ENCODE results near the gene CEPT1.

CEPT1 gene

GRCh38 chr1:111172463-111172862, 32.4 kb downstream of the CEPT1 start:
- no peaks in the 10 kb centered on the region for H3K36me3 ChIP-seq (ENCODE audit: control insufficient read depth, insufficient read depth, low read length)
- no peak overlapping the region for H3K27ac ChIP-seq (ENCODE audit: low read length)
- no peaks in the 10 kb centered on the region for H3K9me3 ChIP-seq (ENCODE audit: control insufficient read depth, insufficient read depth, low read length)
- no peaks in the 10 kb centered on the region for H3K4me1 ChIP-seq (ENCODE audit: control insufficient read depth, insufficient read depth, low read length)
- H3K4me3 ChIP-seq (ENCODE audit: low read length): no peak overlapping the region
- H3K27me3 ChIP-seq (ENCODE audit: control insufficient read depth, insufficient read depth, low read length): no peaks in the 10 kb centered on the region
- DNase-seq (ENCODE audit: low read depth, low spot score): no peak

- Histone ChIP-seq H3K36me3 (ENCODE audit: control insufficient read depth, insufficient read depth, low read length) (no peaks in the 10 kb centered on the region), H3K9me3 (ENCODE audit: control insufficient read depth, insufficient read depth, low read length) (no peaks in the 10 kb centered on the region), H3K27me3 (ENCODE audit: control insufficient read depth, insufficient read depth, low read length) (no peaks in the 10 kb centered on the region), H3K4me1 (ENCODE audit: control insufficient read depth, insufficient read depth, low read length) (no peaks in the 10 kb centered on the region), H3K4me3 (ENCODE audit: low read length) (no peak overlapping the region), H3K27ac (ENCODE audit: low read length) (no peak overlapping the region)
- no peak for DNase-seq (ENCODE audit: low read depth, low spot score)
Observed at GRCh38 chr1:111174070-111174469, 34.0 kb downstream of the CEPT1 start.

GRCh38 chr1:111175349-111175748, 35.3 kb downstream of the CEPT1 start:
- WGBS (ENCODE audit: insufficient coverage, insufficient read length): no CpG with 5 or more reads among the region's 3 CpGs
- no peaks in the 10 kb centered on the region for H3K9me3 ChIP-seq (ENCODE audit: control insufficient read depth, insufficient read depth, low read length)
- H3K27me3 ChIP-seq (ENCODE audit: control insufficient read depth, insufficient read depth, low read length): no peaks in the 10 kb centered on the region
- H3K4me1 ChIP-seq (ENCODE audit: control insufficient read depth, insufficient read depth, low read length): no peaks in the 10 kb centered on the region
- no peak overlapping the region for H3K27ac ChIP-seq (ENCODE audit: low read length)
- DNase-seq (ENCODE audit: low read depth, low spot score): no peak
- no peak overlapping the region for H3K4me3 ChIP-seq (ENCODE audit: low read length)
- no peaks in the 10 kb centered on the region for H3K36me3 ChIP-seq (ENCODE audit: control insufficient read depth, insufficient read depth, low read length)

DNA sequence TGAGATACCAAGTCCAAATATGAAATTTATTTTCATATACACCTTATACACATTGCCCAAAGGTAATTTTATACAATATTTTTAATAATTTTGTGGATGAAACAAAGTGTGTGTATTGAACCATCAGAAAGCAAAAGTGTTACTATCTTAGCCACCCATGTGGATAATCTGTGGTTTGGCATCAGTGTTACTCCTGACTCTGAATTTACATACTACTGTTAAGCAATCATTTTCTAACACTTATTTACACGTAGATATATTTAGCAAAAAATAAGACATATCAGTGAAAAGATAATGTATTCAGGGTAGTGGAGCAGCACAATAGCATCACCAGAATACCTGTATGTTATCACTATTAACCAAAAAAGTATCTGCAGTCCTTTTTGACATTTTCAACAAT, 36.7 kb downstream of the CEPT1 start:
- no CpG with 5 or more reads among the region's 1 CpG for WGBS (ENCODE audit: insufficient coverage, insufficient read length)
- no peaks in the 10 kb centered on the region for H3K36me3 ChIP-seq (ENCODE audit: control insufficient read depth, insufficient read depth, low read length)

DNA sequence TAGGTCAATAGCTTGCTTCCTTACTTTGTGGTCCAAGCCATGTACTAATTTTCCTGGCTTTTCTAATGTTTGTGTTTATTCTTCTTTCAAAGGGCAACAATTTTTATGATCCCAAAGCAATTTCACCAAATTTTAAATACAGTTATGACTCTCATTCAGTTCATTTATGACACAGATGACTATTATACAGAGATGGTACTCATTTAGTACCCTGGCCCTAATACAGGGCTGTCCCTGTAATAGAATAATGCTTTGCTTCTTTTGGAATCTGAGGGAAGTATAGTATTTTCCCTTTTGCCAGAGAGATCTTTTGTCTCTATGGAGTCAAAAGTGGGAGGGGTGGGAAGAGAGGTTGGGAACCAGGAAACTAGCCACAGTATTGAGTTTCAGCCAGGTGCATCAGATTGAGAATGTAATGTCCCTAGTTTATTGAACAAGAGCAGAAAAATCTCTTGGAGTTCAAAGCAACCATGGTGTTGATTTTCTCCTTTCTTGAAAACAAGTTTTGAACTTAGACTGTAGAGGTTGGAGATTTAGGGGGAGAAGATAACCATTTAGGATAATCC, 40.0 kb downstream of the CEPT1 start:
- Histone ChIP-seq H3K4me3 (ENCODE audit: low read length) (no peak overlapping the region), H3K4me1 (ENCODE audit: control insufficient read depth, insufficient read depth, low read length) (no peaks in the 10 kb centered on the region), H3K27me3 (ENCODE audit: control insufficient read depth, insufficient read depth, low read length) (no peaks in the 10 kb centered on the region), H3K27ac (ENCODE audit: low read length) (no peak overlapping the region), H3K9me3 (ENCODE audit: control insufficient read depth, insufficient read depth, low read length) (no peaks in the 10 kb centered on the region), H3K36me3 (ENCODE audit: control insufficient read depth, insufficient read depth, low read length) (no peaks in the 10 kb centered on the region)
- DNase-seq (ENCODE audit: low read depth, low spot score): no peak

More for the DNA sequence above, 36.7 kb downstream of the CEPT1 start:
- H3K4me3 ChIP-seq (ENCODE audit: low read length): no peak overlapping the region
- H3K9me3 ChIP-seq (ENCODE audit: control insufficient read depth, insufficient read depth, low read length): no peaks in the 10 kb centered on the region
- no peak for DNase-seq (ENCODE audit: low read depth, low spot score)
- H3K27me3 ChIP-seq (ENCODE audit: control insufficient read depth, insufficient read depth, low read length): no peaks in the 10 kb centered on the region
- no peak overlapping the region for H3K27ac ChIP-seq (ENCODE audit: low read length)
- no peaks in the 10 kb centered on the region for H3K4me1 ChIP-seq (ENCODE audit: control insufficient read depth, insufficient read depth, low read length)

GRCh38 chr1:111182052-111182451, 42.0 kb downstream of the CEPT1 start:
- Histone ChIP-seq H3K27ac (ENCODE audit: low read length) (no peak overlapping the region), H3K4me3 (ENCODE audit: low read length) (no peak overlapping the region), H3K27me3 (ENCODE audit: control insufficient read depth, insufficient read depth, low read length) (no peaks in the 10 kb centered on the region), H3K4me1 (ENCODE audit: control insufficient read depth, insufficient read depth, low read length) (no peaks in the 10 kb centered on the region), H3K36me3 (ENCODE audit: control insufficient read depth, insufficient read depth, low read length) (peaks cover 5% of the 10 kb centered on the region; the same call in 1 of the 2 replicates), H3K9me3 (ENCODE audit: control insufficient read depth, insufficient read depth, low read length) (no peaks in the 10 kb centered on the region)
- no peak for DNase-seq (ENCODE audit: low read depth, low spot score)
- 100% methylated on average over 1 of the region's 2 CpGs for whole genome bisulfite sequencing (ENCODE audit: insufficient coverage, insufficient read length)

DNA sequence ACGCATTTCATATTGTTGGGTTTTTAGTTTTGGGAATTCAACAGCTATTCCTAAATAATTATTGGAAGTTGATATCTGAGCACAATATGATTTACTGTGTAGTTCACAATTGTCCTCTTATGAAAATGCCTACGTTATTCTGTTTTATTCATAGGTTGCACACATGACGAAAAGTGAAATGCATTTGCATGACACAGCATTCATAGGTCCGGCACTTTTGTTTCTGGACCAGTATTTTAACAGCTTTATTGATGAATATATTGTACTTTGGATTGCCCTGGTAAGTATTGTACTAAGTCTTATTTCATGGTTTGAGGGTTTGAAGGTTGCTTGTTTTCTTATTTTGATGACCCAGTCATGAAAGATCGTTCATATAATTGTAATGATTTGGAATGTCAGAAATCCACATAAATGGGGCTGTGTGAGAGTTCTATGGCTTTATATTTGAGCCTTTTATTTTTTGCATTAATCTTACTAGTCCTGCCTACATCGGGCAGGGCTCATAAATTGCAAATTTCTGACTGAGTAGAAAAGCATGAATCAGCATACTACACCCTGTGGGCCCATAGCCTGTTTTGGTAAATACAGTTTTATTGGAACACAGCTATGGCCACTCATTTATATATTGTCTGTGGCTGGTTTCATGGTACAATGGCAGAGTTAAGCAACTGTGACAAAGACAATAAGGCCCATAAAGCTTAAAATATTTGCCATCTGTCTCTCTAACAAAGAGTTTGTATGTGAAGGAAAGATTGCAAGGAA, 43.5 kb downstream of the CEPT1 start:
- Histone ChIP-seq H3K36me3 (ENCODE audit: control insufficient read depth, insufficient read depth, low read length) (peaks cover 8% of the 10 kb centered on the region; the same call in 1 of the 2 replicates), H3K4me1 (ENCODE audit: control insufficient read depth, insufficient read depth, low read length) (no peaks in the 10 kb centered on the region)

GRCh38 chr1:111184663-111185062, 44.6 kb downstream of the CEPT1 start:
- no peak overlapping the region for H3K27ac ChIP-seq (ENCODE audit: low read length)
- H3K4me1 ChIP-seq (ENCODE audit: control insufficient read depth, insufficient read depth, low read length): no peaks in the 10 kb centered on the region
- H3K27me3 ChIP-seq (ENCODE audit: control insufficient read depth, insufficient read depth, low read length): no peaks in the 10 kb centered on the region
- no peak overlapping the region for H3K4me3 ChIP-seq (ENCODE audit: low read length)
- H3K9me3 ChIP-seq (ENCODE audit: control insufficient read depth, insufficient read depth, low read length): no peaks in the 10 kb centered on the region
- DNase-seq (ENCODE audit: low read depth, low spot score): no peak
- H3K36me3 ChIP-seq (ENCODE audit: control insufficient read depth, insufficient read depth, low read length): peaks cover 8% of the 10 kb centered on the region; the same call in 1 of the 2 replicates

More for the DNA sequence above, 43.5 kb downstream of the CEPT1 start:
- no CpG with 5 or more reads among the region's 6 CpGs for WGBS (ENCODE audit: insufficient coverage, insufficient read length)
- Histone ChIP-seq H3K9me3 (ENCODE audit: control insufficient read depth, insufficient read depth, low read length) (no peaks in the 10 kb centered on the region), H3K27ac (ENCODE audit: low read length) (no peak overlapping the region), H3K27me3 (ENCODE audit: control insufficient read depth, insufficient read depth, low read length) (no peaks in the 10 kb centered on the region), H3K4me3 (ENCODE audit: low read length) (no peak overlapping the region)
- no peak for DNase-seq (ENCODE audit: low read depth, low spot score)

GRCh38 chr1:111190931-111191451, 51.0 kb downstream of the CEPT1 start:
- no CpG with 5 or more reads among the region's 2 CpGs for WGBS (ENCODE audit: insufficient coverage, insufficient read length)
- H3K9me3 ChIP-seq (ENCODE audit: control insufficient read depth, insufficient read depth, low read length): no peaks in the 10 kb centered on the region
- no peak for DNase-seq (ENCODE audit: low read depth, low spot score)
- H3K36me3 ChIP-seq (ENCODE audit: control insufficient read depth, insufficient read depth, low read length): peaks cover 8% of the 10 kb centered on the region; the same call in 1 of the 2 replicates
- H3K4me3 ChIP-seq (ENCODE audit: low read length): no peak overlapping the region
- H3K4me1 ChIP-seq (ENCODE audit: control insufficient read depth, insufficient read depth, low read length): no peaks in the 10 kb centered on the region
- no peaks in the 10 kb centered on the region for H3K27me3 ChIP-seq (ENCODE audit: control insufficient read depth, insufficient read depth, low read length)
- no peak overlapping the region for H3K27ac ChIP-seq (ENCODE audit: low read length)

GRCh38 chr1:111191496-111191895, 51.5 kb downstream of the CEPT1 start:
- Histone ChIP-seq H3K27ac (ENCODE audit: low read length) (no peak overlapping the region), H3K9me3 (ENCODE audit: control insufficient read depth, insufficient read depth, low read length) (no peaks in the 10 kb centered on the region), H3K4me1 (ENCODE audit: control insufficient read depth, insufficient read depth, low read length) (no peaks in the 10 kb centered on the region), H3K27me3 (ENCODE audit: control insufficient read depth, insufficient read depth, low read length) (no peaks in the 10 kb centered on the region), H3K36me3 (ENCODE audit: control insufficient read depth, insufficient read depth, low read length) (peaks cover 5% of the 10 kb centered on the region; the same call in 1 of the 2 replicates), H3K4me3 (ENCODE audit: low read length) (no peak overlapping the region)
- WGBS (ENCODE audit: insufficient coverage, insufficient read length): no CpG with 5 or more reads among the region's 3 CpGs
- no peak for DNase-seq (ENCODE audit: low read depth, low spot score)

GRCh38 chr1:111192074-111192473, 52.1 kb downstream of the CEPT1 start:
- no peak overlapping the region for H3K4me3 ChIP-seq (ENCODE audit: low read length)
- H3K4me1 ChIP-seq (ENCODE audit: control insufficient read depth, insufficient read depth, low read length): no peaks in the 10 kb centered on the region
- H3K36me3 ChIP-seq (ENCODE audit: control insufficient read depth, insufficient read depth, low read length): peaks cover 2% of the 10 kb centered on the region; the same call in 1 of the 2 replicates
- H3K27ac ChIP-seq (ENCODE audit: low read length): no peak overlapping the region
- H3K27me3 ChIP-seq (ENCODE audit: control insufficient read depth, insufficient read depth, low read length): no peaks in the 10 kb centered on the region
- DNase-seq (ENCODE audit: low read depth, low spot score): no peak
- H3K9me3 ChIP-seq (ENCODE audit: control insufficient read depth, insufficient read depth, low read length): no peaks in the 10 kb centered on the region
- no CpG with 5 or more reads among the region's 5 CpGs for WGBS (ENCODE audit: insufficient coverage, insufficient read length)

Data from iPS DF 6.9 (cell line).